Hepatocyte (in vitro differentiated cells): ENCODE data around the gene SLC15A5. TPM values are rescaled to one million over a fixed set of nuclear protein-coding genes. Genes with fewer than 3 reads are reported as not detected.

ENCODE experiments used
- DNase-seq: peaks from one replicate; pipeline ENCODE4 v3.0.0-alpha.2; 2016; ENCODE audit warnings: low spot score
- H2AFZ ChIP-seq: fragments of 200-600 bp; sonication (generic); 2 replicates; pipeline ENCODE4 v1.6.0; 2016; ENCODE audit warnings: antibody characterized with exemption, mild to moderate bottlenecking
- H3K27ac ChIP-seq: fragments of 200-600 bp; sonication (generic); 2 replicates; pipeline ENCODE4 v1.5.1; 2016; ENCODE audit warnings: mild to moderate bottlenecking
- H3K27me3 ChIP-seq: fragments of 200-600 bp; sonication (generic); 2 replicates; pipeline ENCODE4 v1.6.1; 2016
- H3K36me3 ChIP-seq: fragments of 200-600 bp; sonication (generic); replicated peaks from 2 replicates; pipeline ENCODE4 v1.5.1; 2016; ENCODE audit warnings: low read depth; ENCODE audit not compliant: insufficient read depth
- H3K4me1 ChIP-seq: fragments of 200-600 bp; sonication (generic); 2 replicates; pipeline ENCODE4 v1.5.1; 2016; ENCODE audit warnings: mild to moderate bottlenecking, moderate library complexity; ENCODE audit not compliant: insufficient read depth
- H3K4me2 ChIP-seq: fragments of 200-600 bp; sonication (generic); 2 replicates; pipeline ENCODE4 v1.6.0; 2016
- H3K4me3 ChIP-seq: fragments of 200-600 bp; sonication (generic); 2 replicates; pipeline ENCODE4 v1.5.1; 2016; ENCODE audit warnings: mild to moderate bottlenecking
- H3K79me2 ChIP-seq: fragments of 200-600 bp; sonication (generic); 2 replicates; pipeline ENCODE4 v1.6.0; 2017; ENCODE audit warnings: mild to moderate bottlenecking
- H3K9me2 ChIP-seq: fragments of 200-600 bp; sonication (generic); replicated peaks from 2 replicates; pipeline ENCODE4 v1.6.0; 2017; ENCODE audit warnings: mild to moderate bottlenecking; ENCODE audit not compliant: insufficient read depth
- H3K9me3 ChIP-seq: fragments of 200-600 bp; sonication (generic); 2 replicates; pipeline ENCODE4 v1.5.1; 2016; ENCODE audit warnings: low read depth, mild to moderate bottlenecking
- H4K20me1 ChIP-seq: fragments of 200-600 bp; sonication (generic); 2 replicates; pipeline ENCODE4 v1.6.0; 2016; ENCODE audit warnings: mild to moderate bottlenecking; ENCODE audit not compliant: insufficient read depth, poor library complexity, severe bottlenecking
- EZH2 ChIP-seq: fragments of 200-600 bp; sonication (generic); IDR thresholded peaks from 2 replicates; pipeline ENCODE4 v1.6.1; 2016; ENCODE audit warnings: antibody characterized with exemption, mild to moderate bottlenecking, borderline replicate concordance
- EZH2phosphoT487 ChIP-seq: fragments of 200-600 bp; sonication (generic); IDR thresholded peaks from one replicate; pipeline ENCODE4 v1.6.1; 2018; ENCODE audit warnings: antibody characterized with exemption, mild to moderate bottlenecking, low read depth, moderate library complexity; ENCODE audit not compliant: unreplicated experiment, severe bottlenecking
- WGBS: methylation state at CpG from one replicate; pipeline ENCODE4 v1.1.6; 2016; ENCODE audit warnings: low lambda C conversion rate; ENCODE audit errors: missing lambda C conversion rate; 5-methylcytosine and 5-hydroxymethylcytosine counted together
- polyA plus RNA-seq: library from polyadenylated mRNA; unstranded; fragments of >200 nt; fragmentation: Nextera tagmentation; extraction: Ambion mirVana; gene quantifications from 2 replicates; pipeline ENCODE4 v1.2.1, GENCODE V29; 2016
- total RNA-seq: library from RNA; depleted of rRNA; stranded (reverse); fragments of >200 nt; gene quantifications from 2 replicates; pipeline ENCODE4 v1.2.3, GENCODE V29; 2014
- TF ChIP-seq, protein P1 (sequence below): fragments of 200-600 bp; sonication (generic); IDR thresholded peaks from 2 replicates; pipeline ENCODE4 v1.5.1; 2016; ENCODE audit warnings: antibody characterized with exemption, mild to moderate bottlenecking; ENCODE audit not compliant: poor library complexity

Gene SLC15A5
- total and polyA plus RNA-seq, 2 experiments from 2014 or later, result 0.10 TPM; not detected in 1

DNA sequence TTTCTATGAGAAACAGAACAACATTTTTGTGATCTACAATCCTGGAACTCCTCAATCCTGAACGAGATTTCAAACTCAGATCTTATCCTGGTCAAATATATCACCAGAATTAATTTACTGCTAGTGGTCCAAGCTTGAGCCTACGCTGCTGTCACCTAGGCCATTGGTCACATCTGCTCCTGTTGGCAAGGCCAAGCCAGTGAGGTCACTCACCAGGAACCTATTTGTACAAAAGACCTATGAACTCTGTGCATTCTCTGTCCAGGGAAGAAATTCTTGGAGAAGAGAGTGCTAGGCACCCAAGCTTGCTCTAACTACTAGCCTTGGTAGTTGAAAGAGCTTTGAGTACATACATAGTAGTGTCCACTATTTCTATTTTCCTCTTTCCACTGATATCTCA is 106.1 kb downstream of the SLC15A5 start:
- WGBS, result 92% methylated on average over 2 of the region's 2 CpGs
- DNase-seq, result no peak
- no peaks in the 10 kb centered on the region for H3K9me2 ChIP-seq

DNA sequence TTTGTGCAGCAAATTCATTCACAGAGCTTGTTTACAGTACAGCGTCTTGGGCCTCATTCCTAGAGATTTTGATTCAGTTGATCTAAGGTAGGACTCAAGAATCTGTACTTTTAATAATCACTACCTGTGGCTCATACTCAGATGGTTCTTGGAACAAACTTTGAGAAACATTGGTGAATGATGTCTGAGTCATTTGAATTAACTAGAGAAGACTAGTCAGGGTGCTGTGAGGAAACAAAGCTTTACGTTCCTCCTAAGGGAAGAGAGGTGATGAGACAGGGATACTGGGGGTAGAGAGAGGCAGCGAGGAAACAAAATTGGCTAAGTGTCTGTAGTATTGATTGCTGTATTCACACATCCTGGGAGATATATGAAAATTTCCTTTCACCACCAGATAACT is 109.4 kb downstream of the SLC15A5 start:
- TF ChIP-seq EZH2phosphoT487 (no peak), EZH2 (no peak)
- TF ChIP-seq, protein P1, sequence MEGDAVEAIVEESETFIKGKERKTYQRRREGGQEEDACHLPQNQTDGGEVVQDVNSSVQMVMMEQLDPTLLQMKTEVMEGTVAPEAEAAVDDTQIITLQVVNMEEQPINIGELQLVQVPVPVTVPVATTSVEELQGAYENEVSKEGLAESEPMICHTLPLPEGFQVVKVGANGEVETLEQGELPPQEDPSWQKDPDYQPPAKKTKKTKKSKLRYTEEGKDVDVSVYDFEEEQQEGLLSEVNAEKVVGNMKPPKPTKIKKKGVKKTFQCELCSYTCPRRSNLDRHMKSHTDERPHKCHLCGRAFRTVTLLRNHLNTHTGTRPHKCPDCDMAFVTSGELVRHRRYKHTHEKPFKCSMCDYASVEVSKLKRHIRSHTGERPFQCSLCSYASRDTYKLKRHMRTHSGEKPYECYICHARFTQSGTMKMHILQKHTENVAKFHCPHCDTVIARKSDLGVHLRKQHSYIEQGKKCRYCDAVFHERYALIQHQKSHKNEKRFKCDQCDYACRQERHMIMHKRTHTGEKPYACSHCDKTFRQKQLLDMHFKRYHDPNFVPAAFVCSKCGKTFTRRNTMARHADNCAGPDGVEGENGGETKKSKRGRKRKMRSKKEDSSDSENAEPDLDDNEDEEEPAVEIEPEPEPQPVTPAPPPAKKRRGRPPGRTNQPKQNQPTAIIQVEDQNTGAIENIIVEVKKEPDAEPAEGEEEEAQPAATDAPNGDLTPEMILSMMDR, result no peak
- H3K79me2 ChIP-seq, result no peaks in the 10 kb centered on the region
- no peaks in the 10 kb centered on the region for H3K27me3 ChIP-seq
- H3K4me2 ChIP-seq, result no peak overlapping the region
- no peaks in the 10 kb centered on the region for H3K9me2 ChIP-seq
- no peak for DNase-seq
- no peak overlapping the region for H2AFZ ChIP-seq
- 93% methylated on average over 3 of the region's 3 CpGs for WGBS
- H3K27ac ChIP-seq, result no peak overlapping the region
- H3K36me3 ChIP-seq, result no peaks in the 10 kb centered on the region
- H3K9me3 ChIP-seq, result no peaks in the 10 kb centered on the region
- H4K20me1 ChIP-seq, result no peaks in the 10 kb centered on the region
- H3K4me3 ChIP-seq, result no peak overlapping the region
- H3K4me1 ChIP-seq, result no peaks in the 10 kb centered on the region

More for the DNA sequence above, 106.1 kb downstream of the SLC15A5 start:
- Histone ChIP-seq H3K4me1 (no peaks in the 10 kb centered on the region), H4K20me1 (no peaks in the 10 kb centered on the region), H3K4me3 (no peak overlapping the region), H2AFZ (no peak overlapping the region), H3K36me3 (no peaks in the 10 kb centered on the region), H3K4me2 (no peak overlapping the region), H3K79me2 (no peaks in the 10 kb centered on the region), H3K27ac (no peak overlapping the region), H3K9me3 (no peaks in the 10 kb centered on the region), H3K27me3 (no peaks in the 10 kb centered on the region)
- TF ChIP-seq, protein P1, result no peak
- no peak for TF ChIP-seq EZH2

DNA sequence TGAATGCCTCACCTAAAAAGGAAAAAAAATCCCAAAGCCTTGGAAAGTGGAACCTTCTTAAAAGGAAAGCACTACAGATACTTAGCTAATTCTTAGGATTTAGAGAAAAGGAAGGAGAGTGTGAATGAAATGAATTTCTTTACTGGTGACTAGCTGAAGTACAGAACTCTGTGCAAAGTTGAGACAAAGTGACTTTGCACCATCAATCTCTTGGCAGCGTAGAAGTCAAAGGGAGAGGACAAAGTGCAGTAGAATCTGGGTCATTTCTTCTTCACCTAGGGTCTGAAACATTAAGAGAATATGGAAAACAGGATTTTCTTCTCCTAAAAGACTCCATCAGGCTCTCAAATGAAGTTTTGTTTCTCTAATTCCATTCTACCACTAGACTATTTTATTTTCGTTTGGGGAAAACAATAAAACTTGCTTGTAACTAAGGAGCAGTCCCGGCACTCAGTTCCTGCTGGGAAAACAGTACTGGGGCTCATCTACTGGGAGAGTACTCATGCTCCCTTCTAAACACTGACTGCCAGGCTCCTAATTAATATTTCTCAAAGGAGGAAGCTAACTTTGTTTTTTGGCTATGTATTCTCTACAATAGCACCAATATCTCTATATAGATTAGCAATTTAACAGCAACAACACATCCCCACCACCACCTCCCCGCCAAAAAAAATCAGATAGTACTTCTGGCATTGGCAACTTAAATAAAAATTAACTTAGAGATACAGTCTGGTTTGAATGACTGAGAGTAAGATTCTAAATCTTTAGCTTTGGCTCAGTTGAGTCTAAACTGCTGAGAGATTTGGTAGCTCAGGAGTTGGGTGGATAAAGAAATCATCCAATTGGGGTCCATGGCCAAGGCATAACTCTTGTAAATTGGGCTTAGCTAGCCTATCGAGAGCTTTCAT is 110.7 kb downstream of the SLC15A5 start:
- Histone ChIP-seq H3K9me3 (no peaks in the 10 kb centered on the region), H3K79me2 (no peaks in the 10 kb centered on the region), H3K27me3 (no peaks in the 10 kb centered on the region), H4K20me1 (no peaks in the 10 kb centered on the region), H2AFZ (no peak overlapping the region), H3K4me3 (no peak overlapping the region), H3K9me2 (no peaks in the 10 kb centered on the region), H3K36me3 (no peaks in the 10 kb centered on the region), H3K4me2 (no peak overlapping the region), H3K27ac (no peak overlapping the region), H3K4me1 (no peaks in the 10 kb centered on the region)
- no peak for DNase-seq
- 77% methylated on average over 5 of the region's 5 CpGs for WGBS
- TF ChIP-seq EZH2 (no peak), EZH2phosphoT487 (no peak)
- TF ChIP-seq, protein P1, result no peak
